GM21515 (cell line): ENCODE data around the gene KLHL2.

ENCODE experiments used
- ATAC-seq: cut with Tn5 transposase; IDR thresholded peaks from one replicate; pipeline ENCODE4 v1.9.1; 2021; ENCODE audit not compliant: unreplicated experiment

KLHL2 gene

DNA sequence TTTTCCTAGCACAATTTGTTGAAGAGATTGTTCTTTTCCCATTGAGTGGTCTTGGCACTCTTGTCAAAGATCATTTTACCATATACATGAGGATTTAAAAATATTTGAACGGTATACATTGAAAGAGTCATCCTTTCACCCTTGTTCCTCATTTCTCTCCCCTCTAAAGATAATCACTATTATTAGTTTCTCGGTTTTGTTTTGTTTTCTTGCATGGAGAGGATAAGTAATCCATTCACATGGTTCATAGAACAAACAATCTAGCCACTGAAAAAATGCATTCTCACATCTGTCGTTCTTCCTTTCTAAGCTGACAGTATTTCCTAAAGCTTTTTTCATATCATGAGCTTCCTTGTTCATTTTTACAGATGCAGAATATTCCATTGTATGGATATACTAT, 80.9 kb downstream of the KLHL2 start:
- peak; percentile 45 for ATAC-seq

DNA sequence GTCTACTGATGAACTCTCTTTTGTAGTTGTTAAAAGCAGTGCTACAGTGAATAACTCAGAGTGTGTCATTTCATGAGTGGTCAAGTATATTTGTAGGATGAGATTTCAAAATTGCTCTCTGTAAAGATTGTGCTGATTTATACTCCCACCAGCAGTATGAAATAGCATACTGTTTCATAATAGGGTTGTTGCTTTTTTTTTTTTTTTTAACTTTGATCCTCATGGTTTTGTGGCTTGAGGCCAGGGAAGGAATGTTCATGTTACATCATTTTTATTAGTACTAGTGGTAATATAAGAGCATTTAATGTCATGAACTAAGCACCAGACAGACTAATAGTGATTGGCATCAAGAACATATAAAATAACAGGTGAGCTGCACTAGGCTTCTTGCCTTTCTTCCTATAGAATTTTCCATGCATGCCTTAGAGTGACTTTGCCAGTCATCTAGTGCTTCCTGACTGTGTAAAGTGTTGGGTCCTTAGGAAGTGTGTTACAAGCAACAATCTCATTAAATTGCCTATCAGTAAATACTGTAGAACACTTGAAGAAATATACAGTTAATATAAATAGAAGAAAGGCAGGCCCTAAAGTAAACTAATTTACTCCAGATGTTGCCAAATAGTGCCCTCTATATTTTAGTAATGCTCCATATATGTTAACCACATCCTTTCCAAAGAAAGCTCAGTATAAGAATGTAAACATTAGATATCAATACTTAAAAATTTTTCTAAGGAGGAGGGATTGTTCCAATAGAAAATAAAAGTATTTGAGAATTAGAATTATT, 81.5 kb downstream of the KLHL2 start:
- peak; percentile 12 for ATAC-seq

DNA sequence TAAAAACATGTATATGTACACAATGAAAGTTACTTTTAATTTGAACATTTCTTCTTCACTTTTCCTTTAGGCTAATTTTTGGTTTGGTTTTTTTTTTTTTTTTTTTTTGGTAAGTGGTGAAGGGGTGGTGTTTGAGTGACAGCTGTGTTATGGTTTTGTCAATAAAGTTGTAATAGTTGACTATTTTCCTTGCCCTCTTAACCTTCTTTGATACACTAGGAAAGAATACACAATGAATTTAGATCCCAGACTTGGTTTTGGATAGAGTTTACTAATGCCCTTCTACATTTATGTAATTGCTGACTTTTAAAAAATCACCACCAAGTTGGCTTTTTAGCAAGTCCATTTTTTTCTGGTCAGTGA, 82.0 kb downstream of the KLHL2 start:
- no peak for ATAC-seq

DNA sequence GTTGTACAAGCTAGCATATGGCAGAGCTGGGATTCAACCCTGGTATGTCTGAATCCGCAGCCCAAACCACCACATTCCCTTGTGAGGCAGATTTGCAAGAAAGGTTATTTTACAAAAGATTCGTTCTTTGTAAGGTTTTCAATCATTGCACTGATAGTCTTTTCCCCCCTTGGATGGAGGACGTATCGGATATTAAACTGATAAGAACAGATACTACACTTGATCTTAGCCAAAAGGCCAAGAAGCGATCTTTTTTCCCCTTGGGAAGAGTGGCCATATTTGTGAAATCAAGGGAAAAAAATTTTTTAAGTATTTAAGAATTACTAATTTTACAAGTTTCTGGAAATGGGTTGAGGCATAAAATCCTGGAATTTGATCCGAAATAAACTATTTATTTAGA, 85.7 kb downstream of the KLHL2 start:
- no peak for ATAC-seq

DNA sequence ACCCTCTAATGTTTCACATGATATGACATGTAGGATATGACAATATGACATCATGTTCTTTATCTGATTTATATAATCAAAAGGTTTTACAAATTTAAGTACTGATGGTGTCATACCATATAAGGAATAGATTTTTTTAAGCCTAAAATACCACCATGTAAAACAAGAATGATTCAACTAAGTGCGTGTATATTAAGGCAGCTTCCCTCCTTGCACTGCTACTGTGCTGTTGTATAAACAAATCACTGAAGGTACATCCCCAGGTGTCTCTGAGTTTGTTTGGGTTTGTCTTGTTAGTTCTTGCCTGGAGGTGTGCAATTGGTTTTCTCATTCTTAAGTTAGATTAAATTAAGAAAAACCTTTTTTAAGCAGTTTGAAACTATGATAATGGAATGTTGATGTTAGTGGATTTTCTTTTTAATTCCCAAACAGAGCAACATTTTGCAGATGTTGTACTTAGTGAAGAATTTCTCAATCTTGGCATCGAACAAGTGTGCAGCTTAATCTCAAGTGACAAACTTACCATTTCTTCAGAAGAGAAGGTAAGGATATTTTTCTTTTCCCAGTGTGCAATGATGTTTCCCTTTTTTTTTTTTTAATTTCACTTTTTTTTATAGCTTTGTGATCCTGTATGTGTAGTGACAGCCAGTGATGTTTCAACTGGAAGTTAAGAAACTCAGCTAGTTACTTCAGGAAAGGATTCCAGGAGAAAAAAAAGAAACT, 86.7 kb downstream of the KLHL2 start:
- ATAC-seq: no peak

DNA sequence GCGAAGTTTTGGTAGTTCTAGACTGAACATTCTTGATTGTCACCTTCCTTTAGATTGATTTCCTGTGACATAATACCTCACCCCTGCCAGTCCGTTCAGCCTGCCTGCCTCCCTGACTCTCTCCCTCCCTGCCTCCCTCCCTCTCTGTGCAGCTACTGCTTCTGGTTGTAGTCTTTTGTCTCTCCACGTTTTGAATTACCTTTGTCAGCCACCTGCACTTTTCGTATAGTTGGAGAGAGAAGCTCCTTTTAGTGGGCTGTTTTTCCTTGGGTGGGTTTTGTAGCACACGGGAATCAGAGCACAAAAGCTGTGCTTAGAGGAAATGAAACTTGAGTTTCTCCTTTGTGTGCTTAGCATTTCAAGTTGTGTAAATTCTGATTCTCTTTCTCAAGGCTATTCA, 87.5 kb downstream of the KLHL2 start:
- peak; percentile 94 for ATAC-seq

DNA sequence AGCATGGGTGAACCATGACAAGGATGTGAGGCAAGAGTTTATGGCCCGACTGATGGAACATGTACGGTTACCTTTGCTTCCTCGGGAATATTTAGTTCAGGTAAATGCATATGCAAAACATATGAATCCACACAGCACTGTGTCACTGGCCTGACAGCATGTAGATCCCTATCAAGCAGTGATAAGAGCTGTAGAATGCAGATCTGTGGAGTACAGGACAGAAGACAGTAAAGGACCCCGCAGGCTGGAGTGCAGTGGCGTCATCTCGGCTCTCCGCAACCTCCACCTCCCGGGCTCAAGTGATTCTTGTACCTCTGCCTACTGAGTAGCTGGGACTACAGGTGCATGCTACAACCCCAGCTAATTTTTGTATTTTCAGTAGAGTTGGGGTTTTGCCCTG, 90.3 kb downstream of the KLHL2 start:
- ATAC-seq: no peak

DNA sequence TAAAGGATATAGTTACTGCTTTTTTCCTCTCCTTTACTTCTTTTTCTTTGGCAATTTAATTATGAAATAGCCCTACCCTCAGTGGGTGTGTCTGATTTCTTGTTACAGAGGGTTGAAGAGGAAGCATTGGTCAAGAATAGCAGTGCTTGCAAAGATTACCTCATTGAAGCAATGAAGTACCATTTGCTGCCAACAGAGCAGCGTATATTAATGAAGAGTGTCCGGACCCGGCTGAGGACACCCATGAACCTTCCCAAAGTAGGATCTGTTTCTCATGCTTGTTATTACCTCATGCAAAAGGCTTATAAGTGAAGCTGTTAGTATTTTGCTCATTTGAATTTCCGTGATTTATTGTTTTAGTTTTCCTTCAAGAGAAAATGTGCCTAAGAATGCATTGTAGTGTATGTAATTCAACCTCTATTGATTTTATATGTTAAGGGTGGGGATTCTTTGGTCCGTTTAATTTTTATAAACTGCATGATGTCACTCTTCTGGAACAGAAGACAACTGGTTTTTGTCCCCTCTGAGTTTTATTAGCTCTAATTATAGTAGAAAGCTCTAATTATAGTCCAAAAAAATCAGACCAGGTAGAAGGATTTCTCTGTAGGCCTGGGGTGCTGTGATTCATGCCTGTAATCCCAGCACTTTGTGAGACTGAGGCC, 92.2 kb downstream of the KLHL2 start:
- no peak for ATAC-seq

DNA sequence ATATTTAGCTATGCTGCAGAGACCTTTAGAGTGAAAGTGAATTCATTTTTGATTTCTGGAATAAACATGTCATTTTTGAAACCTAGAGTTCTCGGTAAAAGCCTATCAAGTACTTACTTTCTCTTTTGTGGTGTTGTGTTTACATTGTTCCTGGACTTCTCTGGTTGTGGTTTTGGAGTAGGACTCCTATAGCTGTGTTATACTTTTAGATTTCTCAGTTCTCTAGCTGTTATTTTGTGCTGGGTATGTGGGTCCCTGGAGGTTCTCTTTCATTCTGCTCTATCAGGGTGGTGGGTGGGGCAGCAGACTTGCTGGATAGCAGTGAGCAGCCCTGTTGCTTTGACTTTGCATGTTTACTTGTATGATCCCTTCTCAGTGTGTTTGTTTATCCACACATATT, 94.5 kb downstream of the KLHL2 start:
- peak; percentile 85 for ATAC-seq

DNA sequence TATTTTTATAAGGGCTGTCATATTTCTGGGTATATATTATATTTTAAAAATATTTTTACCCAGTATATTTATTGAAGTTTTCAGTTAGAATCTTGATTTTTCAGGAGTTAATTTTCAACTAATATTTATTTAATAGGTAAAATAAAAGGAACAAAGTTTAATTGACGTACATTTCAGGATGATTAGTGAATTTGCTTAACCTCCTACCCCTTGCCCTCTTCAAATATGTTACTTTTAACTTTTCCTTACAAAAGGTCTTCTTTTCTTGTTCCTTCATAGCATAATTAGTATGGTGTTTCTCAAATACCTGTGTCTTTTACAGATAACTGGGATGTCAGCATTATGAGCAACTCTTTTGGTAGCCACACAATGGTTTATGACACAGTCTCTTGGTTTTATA, 95.3 kb downstream of the KLHL2 start:
- no peak for ATAC-seq

DNA sequence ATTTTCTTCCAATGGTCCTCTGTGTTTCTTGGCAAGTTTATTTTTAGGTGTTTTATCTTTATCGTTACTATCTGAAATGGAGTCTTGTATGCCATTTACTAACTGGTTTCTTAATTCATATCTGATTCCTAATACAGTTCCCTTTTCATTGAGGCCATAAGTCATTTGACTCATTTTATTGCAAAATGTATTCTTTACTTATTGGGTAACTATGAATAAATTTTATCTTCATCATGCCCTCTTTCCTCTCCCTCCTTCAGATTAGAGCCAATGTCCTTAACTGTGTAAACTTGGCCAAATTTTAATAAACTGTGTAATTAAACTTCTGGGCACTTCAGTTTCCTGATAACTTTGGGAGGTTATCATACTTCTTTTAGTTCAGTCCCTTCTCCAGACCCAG, 100.8 kb downstream of the KLHL2 start:
- ATAC-seq: no peak

DNA sequence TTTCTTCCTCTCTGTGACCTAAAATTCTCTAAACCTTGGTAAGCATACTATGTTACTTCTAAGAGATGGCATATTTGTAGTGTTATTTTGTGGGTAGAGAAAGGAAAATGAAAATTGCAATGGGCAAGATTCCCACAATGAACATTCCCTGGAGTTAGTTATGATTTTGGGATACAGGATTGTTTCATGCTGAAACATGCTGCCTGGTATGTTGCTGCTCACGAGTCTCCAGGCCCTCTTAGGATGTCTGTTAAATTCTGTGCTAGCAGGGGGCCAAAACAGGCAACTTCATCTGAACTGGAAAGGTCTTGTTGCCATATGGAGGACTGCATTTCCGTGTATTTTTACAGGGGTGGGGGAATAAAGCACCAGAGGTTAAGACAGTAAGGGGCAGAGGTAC, 101.2 kb downstream of the KLHL2 start:
- no peak for ATAC-seq

DNA sequence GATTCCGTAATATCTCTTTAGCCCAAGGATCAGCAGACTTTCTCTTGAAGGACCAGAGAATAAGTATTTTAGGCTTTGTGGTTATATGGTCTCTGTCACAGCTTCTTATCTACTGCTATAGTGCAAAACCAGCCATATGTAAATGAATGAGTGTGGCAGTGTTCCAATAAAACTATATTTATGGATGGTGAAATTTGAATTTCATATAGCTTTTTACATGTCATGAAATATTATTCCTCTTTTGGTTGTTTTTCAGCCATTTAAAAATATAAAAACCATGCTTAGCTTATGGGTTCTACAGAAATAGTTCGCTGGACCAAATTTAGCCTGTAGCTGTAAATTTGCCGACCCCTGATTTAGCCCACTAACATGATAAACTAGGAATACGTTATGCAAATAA, 102.1 kb downstream of the KLHL2 start:
- ATAC-seq: no peak

DNA sequence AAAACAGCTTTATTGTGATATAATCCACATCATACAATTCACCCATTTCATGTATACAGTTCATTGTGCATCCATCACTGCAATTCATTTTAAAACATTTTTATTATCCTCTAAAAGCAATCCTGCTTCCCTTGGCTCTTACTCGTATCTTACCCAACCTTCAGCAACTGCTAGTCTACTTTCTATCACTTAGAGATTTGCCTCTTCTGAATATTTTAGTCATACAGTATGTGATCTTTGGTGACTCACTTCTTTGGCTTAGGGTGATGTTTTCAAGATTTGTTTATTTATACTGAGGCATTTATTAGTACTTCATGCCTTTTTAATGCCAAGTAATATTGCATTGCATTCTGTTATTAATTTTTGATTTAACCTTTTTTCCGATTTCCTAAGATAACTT, 105.1 kb downstream of the KLHL2 start:
- no peak for ATAC-seq

DNA sequence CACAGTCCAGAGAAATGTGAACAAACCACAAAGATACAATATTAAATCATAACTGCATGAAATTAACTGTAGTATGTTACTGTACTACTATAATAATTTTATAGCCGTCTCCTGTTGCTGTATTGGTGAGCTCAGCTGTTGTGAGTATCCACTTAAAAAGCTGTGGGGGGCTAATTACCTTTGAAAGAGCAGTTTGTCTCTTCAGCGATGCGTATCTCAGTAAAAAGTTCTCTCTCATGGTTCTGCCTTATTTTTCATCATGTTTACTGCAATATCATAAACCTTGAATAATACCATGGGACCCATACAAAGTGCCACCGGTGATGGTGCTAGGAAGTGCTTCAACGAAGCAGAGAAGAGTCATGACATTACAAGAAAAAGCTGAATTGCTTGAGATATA, 111.7 kb downstream of the KLHL2 start:
- no peak for ATAC-seq

DNA sequence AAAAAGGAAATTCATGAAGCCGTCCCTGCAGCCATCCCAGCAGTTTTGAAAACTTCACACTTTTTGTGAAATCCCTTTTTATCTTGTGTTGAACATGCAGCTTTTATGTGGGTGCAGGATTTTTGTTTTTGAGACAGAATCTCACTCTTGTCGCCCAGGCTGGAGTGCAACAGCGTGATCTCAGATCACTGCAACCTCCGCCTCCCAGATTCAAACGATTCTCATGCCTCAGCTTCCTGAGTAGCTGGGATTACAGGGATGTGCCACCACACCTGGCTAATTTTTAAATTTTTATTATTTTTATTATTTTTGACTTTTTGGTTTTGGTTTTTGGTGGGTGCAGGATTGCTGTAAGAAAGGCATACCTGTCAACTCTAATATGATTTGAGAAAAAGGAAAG, 112.1 kb downstream of the KLHL2 start:
- ATAC-seq: no peak

DNA sequence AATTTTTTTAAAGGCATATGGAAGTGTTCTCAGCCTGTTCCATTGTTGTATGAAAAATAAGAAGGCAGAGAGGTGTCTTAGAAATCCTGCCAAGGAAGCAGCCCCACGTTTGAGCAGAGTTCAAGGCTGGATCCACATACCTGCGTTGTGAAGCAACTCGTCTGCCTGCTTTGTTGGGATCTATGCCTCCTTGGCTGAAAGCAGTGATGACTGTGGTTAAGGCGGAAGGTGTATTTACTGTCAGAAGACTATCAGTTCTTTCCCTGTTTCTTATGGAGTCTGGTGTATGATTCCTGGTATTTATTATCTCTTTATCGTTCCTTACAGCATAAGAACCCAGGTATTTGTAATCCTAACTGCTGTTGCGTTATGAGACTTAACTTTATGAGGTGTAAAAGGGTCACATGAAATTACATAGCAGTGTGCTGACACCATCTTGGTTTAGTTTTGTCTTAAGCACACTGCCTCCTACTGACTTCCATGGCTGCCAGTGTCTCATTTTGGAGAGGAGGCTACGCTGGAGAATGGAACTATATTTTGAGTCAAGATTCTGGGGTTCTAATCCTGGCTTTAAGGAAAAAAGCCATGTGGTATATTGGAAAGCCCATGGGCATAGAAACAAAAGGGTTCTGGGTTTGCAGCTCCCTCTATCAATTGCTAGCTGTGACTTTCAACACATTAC, 117.0 kb downstream of the KLHL2 start:
- no peak for ATAC-seq

DNA sequence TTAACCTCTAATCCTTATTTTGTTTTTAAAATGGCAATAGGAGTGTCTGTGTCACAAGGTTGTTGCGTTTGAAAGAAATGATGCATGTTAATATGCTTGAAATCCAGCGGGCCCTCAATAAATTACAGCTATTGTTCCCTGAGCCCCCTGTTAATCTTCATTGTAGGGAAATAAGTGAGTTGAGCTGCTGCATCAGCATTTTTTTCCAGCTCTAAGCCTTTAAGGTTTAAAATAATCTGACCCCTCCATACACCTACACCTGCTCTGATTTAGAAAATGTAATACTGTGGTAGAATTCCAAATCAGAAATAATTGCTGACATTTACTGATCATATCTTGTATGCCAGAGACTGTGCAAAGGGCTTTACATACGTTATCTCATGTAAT, 117.5 kb downstream of the KLHL2 start:
- ATAC-seq: no peak

DNA sequence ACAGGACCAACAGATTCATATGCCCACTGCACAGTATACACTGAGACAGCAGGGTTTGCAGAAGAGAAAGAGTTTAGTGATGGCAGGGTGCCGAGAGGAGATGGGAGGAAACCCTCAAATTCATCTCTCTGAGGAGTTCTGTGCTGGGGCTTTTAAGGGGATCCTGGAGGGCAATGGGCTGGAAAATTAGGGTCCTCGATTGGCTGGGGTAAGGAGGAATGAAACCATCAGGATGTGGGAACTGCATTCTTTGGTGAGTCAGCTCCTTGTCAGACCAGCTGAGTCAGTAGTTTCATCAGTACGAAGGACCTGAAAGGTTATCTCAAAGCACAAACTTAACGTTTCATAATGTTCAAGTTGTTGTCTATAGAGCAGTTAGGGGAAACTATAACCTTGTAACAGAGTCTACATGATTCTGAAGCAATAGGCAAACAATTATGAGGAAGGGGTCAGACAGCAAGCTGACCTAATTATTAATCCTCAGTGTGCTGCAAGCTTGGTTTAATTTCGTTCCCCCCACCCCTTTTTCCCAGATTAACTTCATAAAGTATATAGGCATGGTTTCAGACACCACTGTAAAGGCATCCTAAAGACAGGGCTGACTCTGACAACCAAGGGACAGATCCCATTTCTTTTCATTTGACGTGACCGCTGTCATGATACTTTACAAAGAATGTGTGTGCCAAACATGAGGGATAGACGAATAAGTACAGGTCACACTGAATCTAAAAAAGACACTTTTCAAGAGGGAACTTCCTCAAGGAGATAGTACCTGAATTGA, 118.6 kb downstream of the KLHL2 start:
- ATAC-seq: no peak

DNA sequence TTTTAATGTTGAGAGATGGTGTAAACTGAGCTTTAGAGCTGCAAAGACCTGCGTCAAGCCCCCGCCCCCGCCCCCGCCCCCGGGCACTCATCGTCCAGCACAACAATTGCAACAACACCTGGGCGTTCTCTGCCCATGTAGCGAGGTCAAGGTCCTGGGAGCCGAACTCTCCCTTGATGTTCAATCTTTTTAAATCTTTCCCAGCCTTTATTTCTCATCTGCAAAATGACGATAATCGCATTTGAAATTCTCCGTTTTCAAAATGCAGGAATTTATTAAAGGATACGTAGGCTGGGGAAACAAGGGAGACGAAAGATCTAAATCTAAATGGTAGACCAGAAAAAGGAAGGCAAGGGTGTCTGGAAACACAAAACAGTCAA, 119.5 kb downstream of the KLHL2 start:
- ATAC-seq: no peak
